ENCODE results near the gene ADGRA3. TPM values are rescaled to one million over a fixed set of nuclear protein-coding genes. Genes with fewer than 3 reads are reported as not detected.

ADGRA3 gene
- polyA plus RNA-seq, 3 donors = 0.07 TPM; not detected in 2

DNA sequence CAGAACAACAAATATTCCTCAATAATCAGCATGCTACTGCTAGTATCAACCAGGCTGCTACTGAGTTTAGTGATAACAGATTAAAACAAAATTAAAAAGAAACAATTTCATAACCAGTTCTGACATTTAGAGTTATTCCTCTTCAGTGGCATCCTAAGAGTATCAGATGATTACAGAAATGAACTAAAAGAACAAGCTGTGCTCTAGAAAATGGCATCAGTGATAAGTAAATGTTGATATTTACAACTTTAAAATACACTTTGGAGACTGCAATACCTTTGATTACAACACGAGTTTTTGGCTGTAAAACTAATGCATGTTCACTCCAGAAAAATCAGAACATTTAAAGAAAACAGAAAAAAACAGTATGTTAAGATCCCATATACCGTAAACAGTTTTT lies 72.9 kb downstream of the ADGRA3 start:
- Mint-ChIP-seq H3K27ac (no peak overlapping the region), H3K9me3 (no peaks in the 10 kb centered on the region), H3K4me1 (no peaks in the 10 kb centered on the region), H3K4me3 (no peak overlapping the region), H3K27me3 (ENCODE audit: low read depth in 3 of 3) (no peaks in the 10 kb centered on the region), H3K36me3 (no peaks in the 10 kb centered on the region)
- no peak for DNase-seq
- Histone ChIP-seq H4K20me1 (ENCODE audit: insufficient read depth, low read length) (no peaks in the 10 kb centered on the region), H3K36me3 (replicated peaks in 1 of 2; ENCODE audit: control insufficient read depth in 1 of 2, insufficient read depth in 2 of 2, low read length in 2 of 2) (no peaks in the 10 kb centered on the region), H3K4me1 (ENCODE audit: control insufficient read depth in 1 of 2, insufficient read depth in 2 of 2, low read length in 2 of 2) (no peaks in the 10 kb centered on the region), H3K4me2 (replicated peaks; ENCODE audit: extremely low read depth, low read length, poor library complexity, severe bottlenecking) (no peak overlapping the region), H3K27ac (ENCODE audit: low read depth in 1 of 2, low read length in 2 of 2) (no peak overlapping the region), H3K9me3 (replicated peaks in 1 of 2; ENCODE audit: control insufficient read depth in 1 of 2, insufficient read depth in 1 of 2, low read length in 2 of 2) (no peaks in the 10 kb centered on the region), H3K27me3 (ENCODE audit: control insufficient read depth in 2 of 2, insufficient read depth in 2 of 2, low read length in 2 of 2) (no peaks in the 10 kb centered on the region), H3K9ac (ENCODE audit: insufficient read depth, low read length, poor library complexity, severe bottlenecking) (no peak overlapping the region), H2AFZ (ENCODE audit: insufficient read depth, low read depth, low read length, poor library complexity, severe bottlenecking) (no peak overlapping the region), H3K4me3 (replicated peaks in 1 of 3; ENCODE audit: low read depth in 2 of 3, low read length in 3 of 3) (no peak overlapping the region), H3K79me2 (ENCODE audit: insufficient read depth, low read length) (no peaks in the 10 kb centered on the region)
- TF ChIP-seq CTCF (IDR thresholded peaks at IDR 0.05) = no peak
- intact Hi-C loops (cut with micrococcal nuclease) = no loop called here
- no CpG with 5 or more reads among the region's 2 CpGs for WGBS (ENCODE audit: insufficient coverage)

DNA sequence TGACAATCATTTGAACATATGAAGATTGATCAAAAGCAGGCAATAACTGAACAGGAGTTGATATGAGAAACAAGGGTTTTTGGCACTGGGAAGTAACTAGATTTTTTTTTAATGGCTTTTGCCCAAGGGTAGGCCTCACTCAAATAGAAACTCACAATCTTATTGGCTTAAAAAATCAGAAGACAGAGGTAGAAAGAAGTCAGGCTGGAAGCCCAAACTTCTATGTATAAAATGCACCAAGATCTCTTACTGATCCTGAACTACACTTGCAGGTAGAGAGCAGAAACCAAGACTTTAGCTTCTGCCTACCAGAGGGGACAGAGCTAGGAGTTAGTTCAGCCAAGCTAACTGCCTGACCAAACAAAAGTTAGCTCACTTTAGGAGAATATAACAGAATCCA lies 74.9 kb downstream of the ADGRA3 start:
- DNase-seq = no peak
- H3K27me3 ChIP-seq (ENCODE audit: control insufficient read depth in 2 of 2, insufficient read depth in 2 of 2, low read length in 2 of 2) = no peaks in the 10 kb centered on the region
- no peak overlapping the region for H3K9ac ChIP-seq (ENCODE audit: insufficient read depth, low read length, poor library complexity, severe bottlenecking)
- Mint-ChIP-seq H3K27ac (no peak overlapping the region), H3K9me3 (no peaks in the 10 kb centered on the region), H3K4me3 (no peak overlapping the region), H3K4me1 (no peaks in the 10 kb centered on the region), H3K36me3 (no peaks in the 10 kb centered on the region), H3K27me3 (ENCODE audit: low read depth in 3 of 3) (no peaks in the 10 kb centered on the region)
- H4K20me1 ChIP-seq (ENCODE audit: insufficient read depth, low read length) = no peaks in the 10 kb centered on the region
- no peak overlapping the region for H3K4me2 ChIP-seq (replicated peaks; ENCODE audit: extremely low read depth, low read length, poor library complexity, severe bottlenecking)
- no peaks in the 10 kb centered on the region for H3K79me2 ChIP-seq (ENCODE audit: insufficient read depth, low read length)
- no peak overlapping the region for H3K4me3 ChIP-seq (replicated peaks in 1 of 3; ENCODE audit: low read depth in 2 of 3, low read length in 3 of 3)
- no peaks in the 10 kb centered on the region for H3K4me1 ChIP-seq (ENCODE audit: control insufficient read depth in 1 of 2, insufficient read depth in 2 of 2, low read length in 2 of 2)
- TF ChIP-seq CTCF (IDR thresholded peaks at IDR 0.05) = no peak
- intact Hi-C loops (cut with micrococcal nuclease) = no loop called here
- no peak overlapping the region for H2AFZ ChIP-seq (ENCODE audit: insufficient read depth, low read depth, low read length, poor library complexity, severe bottlenecking)
- H3K9me3 ChIP-seq (replicated peaks in 1 of 2; ENCODE audit: control insufficient read depth in 1 of 2, insufficient read depth in 1 of 2, low read length in 2 of 2) = no peaks in the 10 kb centered on the region
- H3K27ac ChIP-seq (ENCODE audit: low read depth in 1 of 2, low read length in 2 of 2) = no peak overlapping the region
- H3K36me3 ChIP-seq (replicated peaks in 1 of 2; ENCODE audit: control insufficient read depth in 1 of 2, insufficient read depth in 2 of 2, low read length in 2 of 2) = no peaks in the 10 kb centered on the region
